ENCODE results near the gene GABPA. TPM values are rescaled to one million over a fixed set of nuclear protein-coding genes. Genes with fewer than 3 reads are reported as not detected.
A peak's percentile ranks its signal among the peaks of the same experiment; 100 is the strongest.

The GABPA gene
- total RNA-seq, 1 donor from 2014 or later = 15.8 TPM

DNA sequence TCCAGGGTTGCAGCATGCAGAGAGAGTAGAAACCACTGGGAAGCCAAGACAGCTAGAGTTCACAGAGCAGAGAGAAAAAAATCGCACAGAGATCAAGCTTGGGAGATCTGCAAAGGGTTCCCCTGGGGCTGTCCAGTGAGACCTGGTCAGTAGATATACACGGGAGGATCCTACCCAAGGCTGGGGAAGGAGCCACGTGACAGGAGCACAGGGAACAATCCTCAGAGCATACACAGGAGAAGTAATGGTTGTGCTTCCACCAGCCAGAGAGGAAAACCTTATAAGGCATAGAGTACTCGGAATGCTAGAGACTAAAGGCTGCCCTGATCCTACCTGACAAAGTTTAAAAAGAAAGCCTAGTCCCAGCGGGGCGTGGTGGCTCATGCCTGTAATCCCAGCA is 53.9 kb downstream of the GABPA start:
- FAIRE-seq = no peak
- Histone ChIP-seq H3K4me3 (ENCODE audit: low read depth, low read length) (no peak overlapping the region), H3K36me3 (ENCODE audit: control insufficient read depth, insufficient read depth, low read length) (no peaks in the 10 kb centered on the region), H3K27me3 (ENCODE audit: control insufficient read depth, insufficient read depth, low read length) (no peaks in the 10 kb centered on the region)
- TF ChIP-seq, protein P1, sequence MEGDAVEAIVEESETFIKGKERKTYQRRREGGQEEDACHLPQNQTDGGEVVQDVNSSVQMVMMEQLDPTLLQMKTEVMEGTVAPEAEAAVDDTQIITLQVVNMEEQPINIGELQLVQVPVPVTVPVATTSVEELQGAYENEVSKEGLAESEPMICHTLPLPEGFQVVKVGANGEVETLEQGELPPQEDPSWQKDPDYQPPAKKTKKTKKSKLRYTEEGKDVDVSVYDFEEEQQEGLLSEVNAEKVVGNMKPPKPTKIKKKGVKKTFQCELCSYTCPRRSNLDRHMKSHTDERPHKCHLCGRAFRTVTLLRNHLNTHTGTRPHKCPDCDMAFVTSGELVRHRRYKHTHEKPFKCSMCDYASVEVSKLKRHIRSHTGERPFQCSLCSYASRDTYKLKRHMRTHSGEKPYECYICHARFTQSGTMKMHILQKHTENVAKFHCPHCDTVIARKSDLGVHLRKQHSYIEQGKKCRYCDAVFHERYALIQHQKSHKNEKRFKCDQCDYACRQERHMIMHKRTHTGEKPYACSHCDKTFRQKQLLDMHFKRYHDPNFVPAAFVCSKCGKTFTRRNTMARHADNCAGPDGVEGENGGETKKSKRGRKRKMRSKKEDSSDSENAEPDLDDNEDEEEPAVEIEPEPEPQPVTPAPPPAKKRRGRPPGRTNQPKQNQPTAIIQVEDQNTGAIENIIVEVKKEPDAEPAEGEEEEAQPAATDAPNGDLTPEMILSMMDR (IDR thresholded peaks at IDR 0.05; ENCODE audit: insufficient read depth, low read length, severe bottlenecking) = no peak
- no peak for DNase-seq (ENCODE audit: low read depth)

DNA sequence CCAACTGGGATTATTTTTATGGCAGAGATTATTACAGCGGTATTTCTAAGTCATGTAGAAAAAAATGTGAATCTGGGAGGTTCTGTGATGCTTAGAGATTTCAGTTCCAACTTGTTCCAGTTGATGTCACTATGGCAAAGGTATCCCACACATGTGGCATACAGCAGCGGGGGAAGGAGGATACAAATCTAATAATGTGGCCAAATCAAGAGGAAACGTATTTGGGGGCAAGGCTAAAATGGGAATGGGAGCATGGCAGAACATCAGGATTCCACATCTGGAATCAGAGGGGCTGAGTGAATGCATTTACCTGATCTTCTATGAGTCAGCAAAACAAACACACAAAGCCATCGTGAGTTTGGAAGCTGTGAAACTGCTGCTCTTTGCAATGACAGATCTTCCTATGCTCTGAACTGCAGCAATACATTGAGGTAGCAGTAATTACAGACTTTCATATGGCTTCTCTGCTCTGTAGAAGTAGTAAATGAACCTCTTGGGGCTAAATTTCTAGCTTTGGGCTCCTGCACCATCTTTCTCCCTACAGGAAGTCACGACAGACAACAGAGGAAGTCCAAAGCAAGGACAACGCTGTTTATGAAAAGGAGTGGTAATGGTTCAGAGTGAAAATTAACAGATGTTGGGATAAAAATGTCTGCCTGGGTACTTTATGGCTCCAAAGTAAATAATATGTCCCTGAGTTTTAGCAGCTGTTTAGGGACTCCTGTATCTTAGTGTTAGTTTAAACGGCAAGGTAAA is 55.5 kb downstream of the GABPA start:
- H3K36me3 ChIP-seq (ENCODE audit: control insufficient read depth, insufficient read depth, low read length) = no peaks in the 10 kb centered on the region
- DNase-seq (ENCODE audit: low read depth) (peak; percentile 42), FAIRE-seq (peak; percentile 76)
- TF ChIP-seq, protein P1 (IDR thresholded peaks at IDR 0.05; ENCODE audit: insufficient read depth, low read length, severe bottlenecking) = peak; percentile 18
- H3K27me3 ChIP-seq (ENCODE audit: control insufficient read depth, insufficient read depth, low read length) = no peaks in the 10 kb centered on the region
- peak overlapping the region; percentile 2 for H3K4me3 ChIP-seq (ENCODE audit: low read depth, low read length)

DNA sequence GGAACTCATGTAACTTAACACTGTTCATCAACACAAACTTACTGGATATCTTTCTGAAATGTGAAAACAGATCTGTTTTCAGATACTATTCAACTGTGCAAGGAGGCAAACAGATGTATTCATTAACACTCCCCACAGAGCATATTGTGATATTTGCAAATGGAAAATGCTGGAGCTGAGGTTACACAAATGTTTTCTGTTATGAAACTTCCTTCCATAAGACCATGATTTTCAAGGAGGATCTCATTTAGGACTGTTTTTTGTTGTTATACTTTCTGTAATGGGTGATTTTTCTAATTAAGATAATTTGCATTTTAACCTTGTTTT is 56.1 kb downstream of the GABPA start:
- Histone ChIP-seq H3K4me3 (ENCODE audit: low read depth, low read length) (no peak overlapping the region), H3K36me3 (ENCODE audit: control insufficient read depth, insufficient read depth, low read length) (no peaks in the 10 kb centered on the region), H3K27me3 (ENCODE audit: control insufficient read depth, insufficient read depth, low read length) (no peaks in the 10 kb centered on the region)
- DNase-seq (ENCODE audit: low read depth) = no peak
- FAIRE-seq = no peak
- TF ChIP-seq, protein P1 (IDR thresholded peaks at IDR 0.05; ENCODE audit: insufficient read depth, low read length, severe bottlenecking) = no peak

DNA sequence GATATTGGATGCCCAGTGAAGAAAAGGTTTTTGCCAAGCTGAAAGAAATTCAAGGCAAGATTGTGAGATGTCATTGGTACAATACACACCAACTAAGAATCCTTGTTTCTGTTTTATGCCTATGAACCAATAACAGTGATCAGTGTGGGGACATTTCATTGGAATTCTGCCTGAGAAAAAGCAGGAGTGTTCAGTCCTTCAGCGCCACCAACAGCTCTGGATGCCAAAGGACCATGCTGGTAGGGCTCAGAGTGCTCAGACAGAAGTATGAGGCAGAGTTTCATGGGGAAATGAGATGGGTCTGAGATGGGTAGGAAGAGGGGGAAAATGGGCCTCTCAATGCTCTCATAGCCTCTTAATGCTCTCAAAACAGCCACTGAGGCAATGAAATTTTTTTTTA is 56.5 kb downstream of the GABPA start:
- TF ChIP-seq, protein P1 (IDR thresholded peaks at IDR 0.05; ENCODE audit: insufficient read depth, low read length, severe bottlenecking) = no peak
- no peak for FAIRE-seq

DNA sequence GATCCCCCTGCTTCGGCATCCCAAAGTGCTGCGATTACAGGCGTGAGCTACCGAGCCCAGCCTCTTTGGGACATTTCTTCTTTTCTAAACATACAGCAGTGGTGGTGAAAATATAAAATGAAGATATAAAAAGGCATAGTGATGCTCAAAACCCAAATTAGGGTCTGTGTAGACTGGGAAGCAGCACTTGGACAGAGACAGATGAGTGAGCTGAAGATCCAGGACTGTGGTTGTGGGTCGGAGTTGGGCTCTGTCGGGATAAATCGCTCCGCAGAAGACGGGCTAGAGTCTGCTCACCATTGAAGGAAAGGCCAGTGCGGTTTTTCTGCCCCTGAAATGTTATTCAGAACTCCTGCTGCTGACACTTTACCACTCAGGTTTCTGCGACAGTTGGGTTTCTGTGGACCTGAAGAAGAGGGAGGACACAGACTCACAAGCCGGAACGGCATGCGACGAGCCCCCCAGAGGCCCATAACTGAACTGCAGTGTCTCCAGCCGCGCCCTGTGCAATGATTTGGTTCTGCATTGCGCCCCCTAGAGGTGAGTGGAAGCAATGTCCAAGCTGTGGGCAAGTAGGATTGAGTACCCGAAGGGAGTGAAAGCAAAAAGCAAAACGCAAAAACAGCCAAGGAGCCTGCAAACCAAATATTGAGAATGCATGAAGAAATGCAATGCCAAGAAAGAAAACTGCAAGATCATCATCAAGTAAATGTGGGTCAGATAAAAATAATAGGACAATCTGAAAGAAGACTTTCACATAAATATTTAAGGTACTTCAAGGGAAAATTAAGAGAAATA is 66.6 kb downstream of the GABPA start:
- FAIRE-seq = no peak
- DNase-seq (ENCODE audit: low read depth) = peak; percentile 66
- TF ChIP-seq, protein P1 (IDR thresholded peaks at IDR 0.05; ENCODE audit: insufficient read depth, low read length, severe bottlenecking) = peak; percentile 94
- Histone ChIP-seq H3K4me3 (ENCODE audit: low read depth, low read length) (no peak overlapping the region), H3K27me3 (ENCODE audit: control insufficient read depth, insufficient read depth, low read length) (no peaks in the 10 kb centered on the region), H3K36me3 (ENCODE audit: control insufficient read depth, insufficient read depth, low read length) (no peaks in the 10 kb centered on the region)

More for the DNA sequence above, 56.5 kb downstream of the GABPA start:
- no peak for DNase-seq (ENCODE audit: low read depth)
- Histone ChIP-seq H3K4me3 (ENCODE audit: low read depth, low read length) (no peak overlapping the region), H3K36me3 (ENCODE audit: control insufficient read depth, insufficient read depth, low read length) (no peaks in the 10 kb centered on the region), H3K27me3 (ENCODE audit: control insufficient read depth, insufficient read depth, low read length) (no peaks in the 10 kb centered on the region)
